ENCODE data around the gene TTLL11. TPM values are rescaled to one million over a fixed set of nuclear protein-coding genes. Genes with fewer than 3 reads are reported as not detected.
"Not testable (repeated sequence)": the region's sequence is repeated elsewhere in the genome, so short reads cannot be mapped to it uniquely, and the experiment has no call there.

TTLL11 gene
- total and polyA plus RNA-seq, 7 experiments from 2014 or later, result 3.0 to 8.6 (median 4.4) TPM

GRCh38 chr9:121794334-121794733, 298.8 kb downstream of the TTLL11 start:
- H3K9me3 Mint-ChIP-seq; H3K4me1 Mint-ChIP-seq; CTCF ChIA-PET; ATAC-seq; H3K4me3 Mint-ChIP-seq; H3K36me3 ChIP-seq (ENCODE audit: control insufficient read depth in 2 of 3, insufficient read depth in 3 of 3, low read length in 3 of 3); H3K27ac ChIP-seq (ENCODE audit: low read depth, low read length); POLR2A ChIA-PET; DNase-seq; intact Hi-C loops (cut with micrococcal nuclease); H3K36me3 Mint-ChIP-seq; H3K4me1 ChIP-seq (ENCODE audit: control insufficient read depth in 2 of 2, insufficient read depth in 2 of 2, low read length in 2 of 2); H3K27me3 Mint-ChIP-seq; H3K4me3 ChIP-seq (ENCODE audit: low read length); H3K9me3 ChIP-seq (ENCODE audit: control insufficient read depth in 2 of 3, low read length in 3 of 3); H3K27me3 ChIP-seq (ENCODE audit: control insufficient read depth in 2 of 2, insufficient read depth in 2 of 2, low read length in 2 of 2); H3K27ac Mint-ChIP-seq: not testable (repeated sequence)

DNA sequence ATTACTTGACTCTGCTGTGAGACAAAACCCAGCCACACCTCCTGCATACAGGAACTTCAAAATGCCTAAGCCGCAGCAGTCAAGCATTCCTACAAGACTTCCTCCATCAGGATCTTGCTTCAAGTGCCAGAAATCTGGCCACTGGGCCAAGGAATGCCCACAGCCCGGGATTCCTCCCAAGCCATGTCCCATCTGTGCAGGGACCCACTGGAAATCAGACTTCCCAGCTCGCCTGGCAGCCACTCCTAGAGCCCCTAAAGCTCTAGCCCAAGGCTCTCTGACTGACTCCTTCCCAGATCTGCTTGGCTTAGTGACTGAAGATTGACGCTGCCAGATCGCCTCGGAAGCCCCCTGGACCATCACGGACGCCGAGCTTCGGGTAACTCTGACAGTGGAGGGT, 300.6 kb downstream of the TTLL11 start:
- DNase-seq; H3K9me3 Mint-ChIP-seq; H3K36me3 Mint-ChIP-seq; POLR2A ChIA-PET; H3K27me3 ChIP-seq (ENCODE audit: control insufficient read depth in 2 of 2, insufficient read depth in 2 of 2, low read length in 2 of 2); H3K9me3 ChIP-seq (ENCODE audit: control insufficient read depth in 2 of 3, low read length in 3 of 3); intact Hi-C loops (cut with micrococcal nuclease); CTCF ChIA-PET; H3K4me3 ChIP-seq (ENCODE audit: low read length); H3K4me1 Mint-ChIP-seq; H3K27ac Mint-ChIP-seq; H3K4me3 Mint-ChIP-seq; H3K27ac ChIP-seq (ENCODE audit: low read depth, low read length); ATAC-seq; H3K36me3 ChIP-seq (ENCODE audit: control insufficient read depth in 2 of 3, insufficient read depth in 3 of 3, low read length in 3 of 3); H3K4me1 ChIP-seq (ENCODE audit: control insufficient read depth in 2 of 2, insufficient read depth in 2 of 2, low read length in 2 of 2): not testable (repeated sequence)
- peaks cover 0 to 14% (median 2%) of the 10 kb centered on the region in 5 donors for H3K27me3 Mint-ChIP-seq

- Mint-ChIP-seq H3K36me3 (no peaks in the 10 kb centered on the region), H3K4me3 (no peak overlapping the region), H3K4me1 (no peaks in the 10 kb centered on the region), H3K27me3 (peaks cover 0 to 15% (median 3%) of the 10 kb centered on the region in 5 donors), H3K27ac (no peak overlapping the region), H3K9me3 (no peaks in the 10 kb centered on the region)
- no peaks in the 10 kb centered on the region for H3K36me3 ChIP-seq (ENCODE audit: control insufficient read depth in 2 of 3, insufficient read depth in 3 of 3, low read length in 3 of 3)
- no peak for DNase-seq
- H3K4me3 ChIP-seq (ENCODE audit: low read length), result no peak overlapping the region
- ChIA-PET POLR2A (no interaction called here), CTCF (no interaction called here)
- intact Hi-C loops (cut with micrococcal nuclease), result no loop called here
- H3K27me3 ChIP-seq (ENCODE audit: control insufficient read depth in 2 of 2, insufficient read depth in 2 of 2, low read length in 2 of 2), result no peaks in the 10 kb centered on the region
- H3K4me1 ChIP-seq (ENCODE audit: control insufficient read depth in 2 of 2, insufficient read depth in 2 of 2, low read length in 2 of 2), result no peaks in the 10 kb centered on the region
- no peak for ATAC-seq
- H3K9me3 ChIP-seq (ENCODE audit: control insufficient read depth in 2 of 3, low read length in 3 of 3), result no peaks in the 10 kb centered on the region
- no peak overlapping the region for H3K27ac ChIP-seq (ENCODE audit: low read depth, low read length)
These were observed 302.3 kb downstream of the TTLL11 start for GRCh38 chr9:121790841-121791240.

GRCh38 chr9:121788686-121789366, 304.3 kb downstream of the TTLL11 start:
- no peaks in the 10 kb centered on the region for H3K9me3 Mint-ChIP-seq
- Histone ChIP-seq H3K4me3 (ENCODE audit: low read length) (no peak overlapping the region), H3K36me3 (ENCODE audit: control insufficient read depth in 2 of 3, insufficient read depth in 3 of 3, low read length in 3 of 3) (no peaks in the 10 kb centered on the region), H3K4me1 (ENCODE audit: control insufficient read depth in 2 of 2, insufficient read depth in 2 of 2, low read length in 2 of 2) (no peaks in the 10 kb centered on the region), H3K9me3 (ENCODE audit: control insufficient read depth in 2 of 3, low read length in 3 of 3) (no peaks in the 10 kb centered on the region), H3K27me3 (ENCODE audit: control insufficient read depth in 2 of 2, insufficient read depth in 2 of 2, low read length in 2 of 2) (no peaks in the 10 kb centered on the region), H3K27ac (ENCODE audit: low read depth, low read length) (no peak overlapping the region)
- ATAC-seq, result no peak
- ChIA-PET CTCF (no interaction called here), POLR2A (no interaction called here)
- no peak for DNase-seq
- H3K4me1 Mint-ChIP-seq, result peaks cover 0 to 15% (median 7%) of the 10 kb centered on the region in 7 donors
- peaks cover 0 to 15% (median 3%) of the 10 kb centered on the region in 5 donors for H3K27me3 Mint-ChIP-seq
- H3K27ac Mint-ChIP-seq, result no peak overlapping the region
- no peak overlapping the region for H3K4me3 Mint-ChIP-seq
- intact Hi-C loops (cut with micrococcal nuclease), result no loop called here
- H3K36me3 Mint-ChIP-seq, result no peaks in the 10 kb centered on the region

- Histone ChIP-seq H3K4me3 (ENCODE audit: low read length) (no peak overlapping the region), H3K4me1 (ENCODE audit: control insufficient read depth in 2 of 2, insufficient read depth in 2 of 2, low read length in 2 of 2) (no peaks in the 10 kb centered on the region), H3K36me3 (ENCODE audit: control insufficient read depth in 2 of 3, insufficient read depth in 3 of 3, low read length in 3 of 3) (no peaks in the 10 kb centered on the region), H3K27ac (ENCODE audit: low read depth, low read length) (no peak overlapping the region), H3K9me3 (ENCODE audit: control insufficient read depth in 2 of 3, low read length in 3 of 3) (no peaks in the 10 kb centered on the region), H3K27me3 (ENCODE audit: control insufficient read depth in 2 of 2, insufficient read depth in 2 of 2, low read length in 2 of 2) (no peaks in the 10 kb centered on the region)
- DNase-seq (no peak), ATAC-seq (no peak)
- intact Hi-C loops (cut with micrococcal nuclease), result no loop called here
- Mint-ChIP-seq H3K36me3 (no peaks in the 10 kb centered on the region), H3K4me1 (peaks cover 0 to 25% (median 11%) of the 10 kb centered on the region in 7 donors), H3K9me3 (no peaks in the 10 kb centered on the region), H3K27me3 (peaks cover 0 to 15% (median 3%) of the 10 kb centered on the region in 5 donors), H3K4me3 (no peak overlapping the region), H3K27ac (no peak overlapping the region)
- ChIA-PET POLR2A (no interaction called here), CTCF (no interaction called here)
These were observed 306.1 kb downstream of the TTLL11 start for GRCh38 chr9:121786998-121787422.

DNA sequence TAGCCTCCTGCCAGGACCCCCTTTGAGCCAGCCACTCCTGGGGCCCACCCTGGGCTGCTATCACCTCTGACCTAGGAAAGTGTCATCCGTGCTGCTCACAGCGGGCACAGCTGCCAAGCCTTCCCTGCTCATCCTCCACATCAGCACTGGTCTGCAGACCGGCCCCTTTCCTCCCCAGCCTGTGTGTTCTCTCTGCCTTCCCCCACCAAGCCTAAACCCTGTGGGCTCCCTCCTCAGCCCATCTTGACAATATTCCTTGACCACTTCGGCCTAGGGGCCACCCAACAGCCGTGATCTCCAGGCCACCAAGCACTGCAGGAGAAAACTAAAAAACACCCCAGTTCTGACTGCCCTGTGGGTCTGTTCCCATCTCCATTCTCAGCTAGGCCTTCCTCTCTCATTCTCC, 306.6 kb downstream of the TTLL11 start:
- ATAC-seq (no peak), DNase-seq (no peak)
- Mint-ChIP-seq H3K36me3 (no peaks in the 10 kb centered on the region), H3K9me3 (no peaks in the 10 kb centered on the region), H3K4me3 (no peak overlapping the region), H3K27me3 (peaks cover 0 to 15% (median 3%) of the 10 kb centered on the region in 5 donors), H3K27ac (peak overlapping the region in 1 of 9 donors; percentile 36), H3K4me1 (peaks cover 0 to 25% (median 11%) of the 10 kb centered on the region in 7 donors)
- Histone ChIP-seq H3K9me3 (ENCODE audit: control insufficient read depth in 2 of 3, low read length in 3 of 3) (no peaks in the 10 kb centered on the region), H3K4me1 (ENCODE audit: control insufficient read depth in 2 of 2, insufficient read depth in 2 of 2, low read length in 2 of 2) (no peaks in the 10 kb centered on the region), H3K27me3 (ENCODE audit: control insufficient read depth in 2 of 2, insufficient read depth in 2 of 2, low read length in 2 of 2) (no peaks in the 10 kb centered on the region), H3K36me3 (ENCODE audit: control insufficient read depth in 2 of 3, insufficient read depth in 3 of 3, low read length in 3 of 3) (no peaks in the 10 kb centered on the region), H3K4me3 (ENCODE audit: low read length) (no peak overlapping the region), H3K27ac (ENCODE audit: low read depth, low read length) (no peak overlapping the region)
- POLR2A ChIA-PET, result no interaction called here
- intact Hi-C loops (cut with micrococcal nuclease), result no loop called here
- CTCF ChIA-PET, result no interaction called here

Data from naive thymus-derived CD4-positive, alpha-beta T cell (primary cell).